HepG2 (cell line): ENCODE measurements around the gene NSMF. TPM values are rescaled to one million over a fixed set of nuclear protein-coding genes. Genes with fewer than 3 reads are reported as not detected.

Experiments used
- ATAC-seq: fragments of 200-7000 bp; cut with Tn5 transposase; 3 replicates; pipeline ENCODE4 v1.9.1; 2020; ENCODE audit warnings: mild to moderate bottlenecking, moderate library complexity
- BruUV-seq: library from RNA; stranded (reverse); fragments of 400-500 nt; replicated peaks from 2 replicates; lab custom pipeline; 2021; lab: Mats Ljungman, UMichigan
- CTCF ChIA-PET: fragments of 300-600 bp; formaldehyde crosslinking; extraction: SDS; loops from one replicate; lab custom pipeline; 2021; ENCODE audit warnings: low total read pairs, inconsistent platforms, low intra/inter-chr PET ratio; lab: Yijun Ruan, JAX
- POLR2A ChIA-PET: fragments of 350-600 bp; sonication (Branson Sonifier 250); formaldehyde crosslinking; loops from one replicate; lab custom pipeline; 2020; ENCODE audit warnings: antibody characterized with exemption, inconsistent platforms; lab: Yijun Ruan, JAX
- DNase-seq: peaks from one replicate; pipeline ENCODE4 v3.0.0-alpha.2; 2015; ENCODE audit warnings: low spot score
- FAIRE-seq: peaks from 3 replicates; lab custom pipeline; 2011; peaks lifted over from hg19 to GRCh38; lab: Jason Lieb, UNC
- H2AFZ ChIP-seq: one replicate; pipeline ENCODE4 v1.6.1; 2011; ENCODE audit warnings: low read length, inconsistent platforms
- H3K27ac ChIP-seq: fragments of 300-600 bp; 3 replicates; pipeline ENCODE4 v1.8.0; 2011; ENCODE audit warnings: mixed run types, mild to moderate bottlenecking, mixed read lengths, low read length, inconsistent platforms; ENCODE audit not compliant: insufficient read depth; ENCODE audit errors: extremely low read length
- H3K27me3 ChIP-seq, 2 experiments: fragments of 200-600 bp in 1 of 2; 2 replicates in 1 of 2; 3 replicates in 1 of 2; pipeline versions ENCODE4 v1.6.0 to v1.8.0; 2011; ENCODE audit warnings: low read length in 2 of 2, mild to moderate bottlenecking in 2 of 2, moderate library complexity in 2 of 2, inconsistent platforms in 1 of 2; ENCODE audit not compliant: insufficient read depth in 2 of 2, control insufficient read depth in 1 of 2
- H3K36me3 ChIP-seq, 2 experiments: fragments of 200-600 bp in 1 of 2; replicated peaks in 1 of 2; 2 replicates in 1 of 2; 3 replicates in 1 of 2; pipeline versions ENCODE4 v1.5.1 to v1.8.0; 2011; ENCODE audit warnings: low read length in 2 of 2, inconsistent platforms in 1 of 2; ENCODE audit not compliant: insufficient read depth in 2 of 2, control insufficient read depth in 1 of 2
- H3K4me1 ChIP-seq: 2 replicates; pipeline ENCODE4 v1.5.1; 2012; ENCODE audit warnings: low read length, inconsistent platforms; ENCODE audit not compliant: insufficient read depth
- H3K4me2 ChIP-seq: 2 replicates; pipeline ENCODE4 v1.6.0; 2011; ENCODE audit warnings: low read depth, low read length, inconsistent platforms
- H3K4me3 ChIP-seq, 3 experiments: fragments of 200-600 bp in 1 of 3; sonication (generic), shearing (Covaris generic) in 1 of 3; replicated peaks in 1 of 3; 2 replicates each; pipeline ENCODE4 v1.5.1; 2011 to 2016; ENCODE audit warnings: low read length in 3 of 3, inconsistent platforms in 2 of 3, low read depth in 2 of 3, mild to moderate bottlenecking in 2 of 3, control low read depth in 1 of 3, mixed read lengths in 1 of 3; ENCODE audit not compliant: insufficient read depth in 1 of 3
- H3K79me2 ChIP-seq: one replicate; pipeline ENCODE4 v1.6.1; 2011; ENCODE audit warnings: low read length, inconsistent platforms; ENCODE audit not compliant: insufficient read depth
- H3K9ac ChIP-seq: 2 replicates; pipeline ENCODE4 v1.6.0; 2011; ENCODE audit warnings: mild to moderate bottlenecking, low read depth, low read length, inconsistent platforms; ENCODE audit not compliant: insufficient read depth
- H3K9me3 ChIP-seq: 2 replicates; pipeline ENCODE4 v1.5.1; 2012; ENCODE audit warnings: mild to moderate bottlenecking, low read length
- H4K20me1 ChIP-seq: 2 replicates; pipeline ENCODE4 v1.6.0; 2011; ENCODE audit warnings: inconsistent platforms, mild to moderate bottlenecking, low read length, moderate library complexity; ENCODE audit not compliant: insufficient read depth
- BORCS8-MEF2B ChIP-seq: sonication (generic); formaldehyde crosslinking; IDR thresholded peaks from 2 replicates; pipeline ENCODE4 v1.8.0; 2022; ENCODE audit warnings: mild to moderate bottlenecking, missing genetic modification reagents
- GTF3A ChIP-seq: sonication (generic); formaldehyde crosslinking; conservative IDR thresholded peaks from 2 replicates; pipeline ENCODE4 v1.4.0; 2020; ENCODE audit warnings: mild to moderate bottlenecking, missing genetic modification reagents
- HIVEP1 ChIP-seq: sonication (generic); formaldehyde crosslinking; IDR thresholded peaks from 2 replicates; pipeline ENCODE4 v1.4.0; 2020; ENCODE audit warnings: mild to moderate bottlenecking, missing genetic modification reagents
- KAT2B ChIP-seq: fragments of 150-350 bp; IDR thresholded peaks from 2 replicates; pipeline ENCODE4 v1.6.1; 2014; ENCODE audit warnings: low read depth, low read length, borderline replicate concordance
- TMF1 ChIP-seq: sonication (generic); formaldehyde crosslinking; IDR thresholded peaks from 2 replicates; pipeline ENCODE4 v1.8.1; 2022; ENCODE audit warnings: low read depth, missing genetic modification reagents
- XBP1 ChIP-seq: sonication (generic); formaldehyde crosslinking; IDR thresholded peaks from 2 replicates; pipeline ENCODE4 v1.5.0; 2020; ENCODE audit warnings: missing genetic modification reagents
- ZNF383 ChIP-seq: sonication (generic); formaldehyde crosslinking; IDR thresholded peaks from 2 replicates; pipeline ENCODE4 v1.4.0; 2020; ENCODE audit warnings: missing genetic modification reagents, mild to moderate bottlenecking, borderline replicate concordance
- ZNF530 ChIP-seq: sonication (generic); formaldehyde crosslinking; IDR thresholded peaks from 2 replicates; pipeline ENCODE4 v1.5.0; 2020; ENCODE audit warnings: low read depth, mild to moderate bottlenecking, missing genetic modification reagents
- ZNF607 ChIP-seq: sonication (generic); formaldehyde crosslinking; IDR thresholded peaks from 2 replicates; pipeline ENCODE4 v1.5.1; 2020; ENCODE audit warnings: missing genetic modification reagents, mild to moderate bottlenecking, borderline replicate concordance
- ZNF678 ChIP-seq: sonication (generic); formaldehyde crosslinking; IDR thresholded peaks from 2 replicates; pipeline ENCODE4 v1.4.0; 2020; ENCODE audit warnings: mild to moderate bottlenecking, missing genetic modification reagents
- WGBS: methylation state at CpG from one replicate; pipeline ENCODE4 v1.1.6; 2017; ENCODE audit warnings: low lambda C conversion rate; 5-methylcytosine and 5-hydroxymethylcytosine counted together
- in situ Hi-C: cut with HindIII; loops from 2 replicates; pipeline ENCODE4 v1.10.0; 2017; ENCODE audit warnings: low pct_unique_long_range_greater_than_20kb; ENCODE audit not compliant: extremely low pct_ligation_motif_present
- intact Hi-C: fragments of 100-400 bp; cut with micrococcal nuclease; formaldehyde crosslinking; loops from one replicate; pipeline ENCODE4 v1.10.0; 2022; ENCODE audit not compliant: unreplicated experiment
- polyA plus RNA-seq, 8 experiments: library from polyadenylated mRNA; depleted of rRNA in 3 of 8; stranded (reverse) in 7 of 8; unstranded in 1 of 8; fragments of >200 nt; fragmentation: Illumina TruSeq in 4 of 8; extraction: Trizol in 4 of 8; gene quantifications; 2 replicates each; pipeline versions ENCODE4 v1.2.1 to v1.2.3, GENCODE V29; 2011 to 2016; ENCODE audit warnings: low read depth in 4 of 8, missing spikeins in 1 of 8, mixed read lengths in 1 of 8; ENCODE audit not compliant: insufficient read depth in 1 of 8
- total RNA-seq, 5 experiments: library from RNA; depleted of rRNA; stranded (reverse); fragments of >200 nt; fragmentation: Illumina TruSeq; extraction: Trizol; gene quantifications; 2 replicates each; pipeline ENCODE4 v1.2.3, GENCODE V29; 2016; ENCODE audit warnings: low read depth in 1 of 5
- TF ChIP-seq, protein P1 (sequence below): sonication (generic); formaldehyde crosslinking; IDR thresholded peaks from 2 replicates; pipeline ENCODE4 v1.9.0; 2021; ENCODE audit warnings: missing genetic modification reagents, mild to moderate bottlenecking, borderline replicate concordance
- TF ChIP-seq, protein P2 (sequence below): sonication (generic); formaldehyde crosslinking; IDR thresholded peaks from 2 replicates; pipeline ENCODE4 v1.4.0; 2020; ENCODE audit warnings: mild to moderate bottlenecking, low read depth, missing genetic modification reagents
- TF ChIP-seq, protein P3 (sequence below): sonication (generic); formaldehyde crosslinking; IDR thresholded peaks from 2 replicates; pipeline ENCODE4 v1.9.0; 2022; ENCODE audit warnings: low read depth, missing genetic modification reagents
- TF ChIP-seq, protein P4 (sequence below): sonication (generic); formaldehyde crosslinking; IDR thresholded peaks from 2 replicates; pipeline ENCODE4 v1.9.0; 2021; ENCODE audit warnings: missing genetic modification reagents, mild to moderate bottlenecking, borderline replicate concordance
- TF ChIP-seq, protein P5 (sequence below): IDR thresholded peaks from 2 replicates; pipeline ENCODE4 v1.6.1; 2012; ENCODE audit warnings: inconsistent platforms
- TF ChIP-seq, protein P6 (sequence below): sonication (generic); formaldehyde crosslinking; IDR thresholded peaks from 2 replicates; pipeline ENCODE4 v1.4.0; 2020; ENCODE audit warnings: mild to moderate bottlenecking, missing genetic modification reagents

The NSMF gene
- total and polyA plus RNA-seq, 2 of the 13 experiments (the other 11 are each of a cell fraction or from before 2014, with no cell fraction given), result 44.3 to 183 TPM

DNA sequence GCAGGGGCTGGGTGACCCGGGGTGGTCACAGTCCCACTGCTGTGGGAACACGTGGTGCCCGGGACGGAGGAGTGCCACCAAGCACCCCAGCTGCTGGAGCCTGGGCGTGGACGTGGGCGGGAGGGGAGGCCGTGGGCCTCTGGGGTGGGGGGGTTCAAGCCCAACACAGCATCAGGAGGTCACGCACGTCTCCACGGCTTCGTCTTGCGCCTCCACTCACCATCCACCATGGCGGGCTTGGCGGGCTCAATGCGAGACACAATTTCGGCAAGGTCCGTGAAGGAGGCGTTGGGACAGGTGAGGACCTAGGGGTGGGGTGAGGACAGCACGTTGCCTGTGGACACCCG is 2.2 kb upstream of the NSMF start:
- FAIRE-seq, result no peak

More for the DNA sequence above, 2.2 kb upstream of the NSMF start:
- POLR2A ChIA-PET, result no interaction called here
- no peaks in the 10 kb centered on the region for H3K9me3 ChIP-seq
- H3K27ac ChIP-seq, result no peak overlapping the region
- no peak overlapping the region for H3K4me2 ChIP-seq
- no TSS peak for BruUV-seq
- no peak overlapping the region for H2AFZ ChIP-seq
- H3K9ac ChIP-seq, result no peak overlapping the region
- no peak overlapping the region for H3K4me3 ChIP-seq
- peaks cover 11% of the 10 kb centered on the region; the same call in 1 of the 2 replicates for H4K20me1 ChIP-seq
- WGBS, result 96% methylated on average over 14 of the region's 21 CpGs
- intact Hi-C loops, result no loop called here
- no peak for DNase-seq
- CTCF ChIA-PET, result no interaction called here
- peaks cover 2 to 11% of the 10 kb centered on the region in 2 experiments; a peak in 3 of 5 replicates for H3K36me3 ChIP-seq
- TF ChIP-seq ZNF530 (CRISPR knock-in tag), result no peak
- TF ChIP-seq KAT2B, result no peak
- TF ChIP-seq GTF3A (CRISPR knock-in tag), result no peak
- no peak for TF ChIP-seq ZNF383
- TF ChIP-seq, protein P1, sequence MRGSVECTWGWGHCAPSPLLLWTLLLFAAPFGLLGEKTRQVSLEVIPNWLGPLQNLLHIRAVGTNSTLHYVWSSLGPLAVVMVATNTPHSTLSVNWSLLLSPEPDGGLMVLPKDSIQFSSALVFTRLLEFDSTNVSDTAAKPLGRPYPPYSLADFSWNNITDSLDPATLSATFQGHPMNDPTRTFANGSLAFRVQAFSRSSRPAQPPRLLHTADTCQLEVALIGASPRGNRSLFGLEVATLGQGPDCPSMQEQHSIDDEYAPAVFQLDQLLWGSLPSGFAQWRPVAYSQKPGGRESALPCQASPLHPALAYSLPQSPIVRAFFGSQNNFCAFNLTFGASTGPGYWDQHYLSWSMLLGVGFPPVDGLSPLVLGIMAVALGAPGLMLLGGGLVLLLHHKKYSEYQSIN (CRISPR knock-in tag), result no peak
- TF ChIP-seq ZNF607 (CRISPR knock-in tag), result no peak
- TF ChIP-seq, protein P2, sequence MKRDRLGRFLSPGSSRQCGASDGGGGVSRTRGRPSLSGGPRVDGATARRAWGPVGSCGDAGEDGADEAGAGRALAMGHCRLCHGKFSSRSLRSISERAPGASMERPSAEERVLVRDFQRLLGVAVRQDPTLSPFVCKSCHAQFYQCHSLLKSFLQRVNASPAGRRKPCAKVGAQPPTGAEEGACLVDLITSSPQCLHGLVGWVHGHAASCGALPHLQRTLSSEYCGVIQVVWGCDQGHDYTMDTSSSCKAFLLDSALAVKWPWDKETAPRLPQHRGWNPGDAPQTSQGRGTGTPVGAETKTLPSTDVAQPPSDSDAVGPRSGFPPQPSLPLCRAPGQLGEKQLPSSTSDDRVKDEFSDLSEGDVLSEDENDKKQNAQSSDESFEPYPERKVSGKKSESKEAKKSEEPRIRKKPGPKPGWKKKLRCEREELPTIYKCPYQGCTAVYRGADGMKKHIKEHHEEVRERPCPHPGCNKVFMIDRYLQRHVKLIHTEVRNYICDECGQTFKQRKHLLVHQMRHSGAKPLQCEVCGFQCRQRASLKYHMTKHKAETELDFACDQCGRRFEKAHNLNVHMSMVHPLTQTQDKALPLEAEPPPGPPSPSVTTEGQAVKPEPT (CRISPR knock-in tag), result no peak
- TF ChIP-seq, protein P3, sequence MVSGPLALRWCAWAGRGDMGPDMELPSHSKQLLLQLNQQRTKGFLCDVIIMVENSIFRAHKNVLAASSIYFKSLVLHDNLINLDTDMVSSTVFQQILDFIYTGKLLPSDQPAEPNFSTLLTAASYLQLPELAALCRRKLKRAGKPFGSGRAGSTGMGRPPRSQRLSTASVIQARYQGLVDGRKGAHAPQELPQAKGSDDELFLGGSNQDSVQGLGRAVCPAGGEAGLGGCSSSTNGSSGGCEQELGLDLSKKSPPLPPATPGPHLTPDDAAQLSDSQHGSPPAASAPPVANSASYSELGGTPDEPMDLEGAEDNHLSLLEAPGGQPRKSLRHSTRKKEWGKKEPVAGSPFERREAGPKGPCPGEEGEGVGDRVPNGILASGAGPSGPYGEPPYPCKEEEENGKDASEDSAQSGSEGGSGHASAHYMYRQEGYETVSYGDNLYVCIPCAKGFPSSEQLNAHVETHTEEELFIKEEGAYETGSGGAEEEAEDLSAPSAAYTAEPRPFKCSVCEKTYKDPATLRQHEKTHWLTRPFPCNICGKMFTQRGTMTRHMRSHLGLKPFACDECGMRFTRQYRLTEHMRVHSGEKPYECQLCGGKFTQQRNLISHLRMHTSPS (CRISPR knock-in tag), result no peak
- TF ChIP-seq, protein P4, sequence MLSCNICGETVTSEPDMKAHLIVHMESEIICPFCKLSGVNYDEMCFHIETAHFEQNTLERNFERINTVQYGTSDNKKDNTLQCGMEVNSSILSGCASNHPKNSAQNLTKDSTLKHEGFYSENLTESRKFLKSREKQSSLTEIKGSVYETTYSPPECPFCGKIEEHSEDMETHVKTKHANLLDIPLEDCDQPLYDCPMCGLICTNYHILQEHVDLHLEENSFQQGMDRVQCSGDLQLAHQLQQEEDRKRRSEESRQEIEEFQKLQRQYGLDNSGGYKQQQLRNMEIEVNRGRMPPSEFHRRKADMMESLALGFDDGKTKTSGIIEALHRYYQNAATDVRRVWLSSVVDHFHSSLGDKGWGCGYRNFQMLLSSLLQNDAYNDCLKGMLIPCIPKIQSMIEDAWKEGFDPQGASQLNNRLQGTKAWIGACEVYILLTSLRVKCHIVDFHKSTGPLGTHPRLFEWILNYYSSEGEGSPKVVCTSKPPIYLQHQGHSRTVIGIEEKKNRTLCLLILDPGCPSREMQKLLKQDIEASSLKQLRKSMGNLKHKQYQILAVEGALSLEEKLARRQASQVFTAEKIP (CRISPR knock-in tag), result no peak
- TF ChIP-seq ZNF678 (CRISPR knock-in tag), result no peak
- TF ChIP-seq TMF1, result no peak
- TF ChIP-seq, protein P5, sequence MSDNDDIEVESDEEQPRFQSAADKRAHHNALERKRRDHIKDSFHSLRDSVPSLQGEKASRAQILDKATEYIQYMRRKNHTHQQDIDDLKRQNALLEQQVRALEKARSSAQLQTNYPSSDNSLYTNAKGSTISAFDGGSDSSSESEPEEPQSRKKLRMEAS, result no peak
- TF ChIP-seq BORCS8-MEF2B (CRISPR knock-in tag), result no peak
- TF ChIP-seq XBP1 (CRISPR knock-in tag), result no peak
- no peak for TF ChIP-seq HIVEP1 (CRISPR knock-in tag)
- TF ChIP-seq, protein P6, sequence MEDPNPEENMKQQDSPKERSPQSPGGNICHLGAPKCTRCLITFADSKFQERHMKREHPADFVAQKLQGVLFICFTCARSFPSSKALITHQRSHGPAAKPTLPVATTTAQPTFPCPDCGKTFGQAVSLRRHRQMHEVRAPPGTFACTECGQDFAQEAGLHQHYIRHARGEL, result no peak
- in situ Hi-C loops, result no loop called here
- ATAC-seq, result no peak
- H3K79me2 ChIP-seq, result peaks cover 26% of the 10 kb centered on the region
- no peaks in the 10 kb centered on the region; a peak in 1 of 5 replicates for H3K27me3 ChIP-seq
- peaks cover 81% of the 10 kb centered on the region for H3K4me1 ChIP-seq
